Measurements from ENCODE around the gene APBA2.

APBA2 gene

GRCh38 chr15:29135702-29136646, 250.2 kb downstream of the APBA2 start:
- no peak overlapping the region for H3K4me3 ChIP-seq (ENCODE audit: low read depth, low read length)
- no peak for TF ChIP-seq ZNF501 (tag by site-specific recombination; IDR thresholded peaks at IDR 0.05)
- no peak for TF ChIP-seq ZSCAN16 (tag by site-specific recombination; IDR thresholded peaks at IDR 0.05)
- TF ChIP-seq ZBTB21 (tag by site-specific recombination; IDR thresholded peaks at IDR 0.05), result no peak
- no peak for TF ChIP-seq ZNF776 (tag by site-specific recombination; IDR thresholded peaks at IDR 0.05; ENCODE audit: borderline replicate concordance)
- TF ChIP-seq ZNF23 (tag by site-specific recombination; IDR thresholded peaks at IDR 0.05; ENCODE audit: borderline replicate concordance), result no peak
- TF ChIP-seq SP3 (tag by site-specific recombination; IDR thresholded peaks at IDR 0.05), result no peak
- TF ChIP-seq ZSCAN18 (tag by site-specific recombination; IDR thresholded peaks at IDR 0.05), result no peak
- TF ChIP-seq ZNF623 (tag by site-specific recombination; IDR thresholded peaks at IDR 0.05), result no peak
- no peak for TF ChIP-seq ZNF664 (tag by site-specific recombination; IDR thresholded peaks at IDR 0.05)
- TF ChIP-seq ZNF777 (tag by site-specific recombination; IDR thresholded peaks at IDR 0.05; ENCODE audit: borderline replicate concordance), result no peak
- no peak for TF ChIP-seq ZNF174 (tag by site-specific recombination; IDR thresholded peaks at IDR 0.05)
- TF ChIP-seq ZNF211 (tag by site-specific recombination; IDR thresholded peaks at IDR 0.05; ENCODE audit: low read depth), result no peak
- no peak for TF ChIP-seq GLIS1 (tag by site-specific recombination; IDR thresholded peaks at IDR 0.05)
- TF ChIP-seq ZBTB7A (tag by site-specific recombination; IDR thresholded peaks at IDR 0.05; ENCODE audit: low read depth), result no peak
- no peak for TF ChIP-seq ZNF324 (tag by site-specific recombination; IDR thresholded peaks at IDR 0.05)
- no peak for TF ChIP-seq ZNF223 (tag by site-specific recombination; IDR thresholded peaks at IDR 0.05)
- TF ChIP-seq, protein P1, sequence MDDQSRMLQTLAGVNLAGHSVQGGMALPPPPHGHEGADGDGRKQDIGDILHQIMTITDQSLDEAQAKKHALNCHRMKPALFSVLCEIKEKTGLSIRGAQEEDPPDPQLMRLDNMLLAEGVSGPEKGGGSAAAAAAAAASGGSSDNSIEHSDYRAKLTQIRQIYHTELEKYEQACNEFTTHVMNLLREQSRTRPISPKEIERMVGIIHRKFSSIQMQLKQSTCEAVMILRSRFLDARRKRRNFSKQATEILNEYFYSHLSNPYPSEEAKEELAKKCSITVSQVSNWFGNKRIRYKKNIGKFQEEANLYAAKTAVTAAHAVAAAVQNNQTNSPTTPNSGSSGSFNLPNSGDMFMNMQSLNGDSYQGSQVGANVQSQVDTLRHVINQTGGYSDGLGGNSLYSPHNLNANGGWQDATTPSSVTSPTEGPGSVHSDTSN (CRISPR knock-in tag; IDR thresholded peaks at IDR 0.05), result no peak
- no peaks in the 10 kb centered on the region for H3K36me3 ChIP-seq (ENCODE audit: control insufficient read depth in 2 of 2, insufficient read depth in 1 of 2, low read length in 2 of 2)
- no peak overlapping the region for H3K27ac ChIP-seq (ENCODE audit: extremely low read depth, low read depth, low read length)
- ChIA-PET POLR2A (no interaction called here), CTCF (interaction anchor here (0.7 kb wide), 1 partner anchor 132 kb away, joined by 4 read pairs; no protein-coding TSS in a partner anchor)
- H3K9me3 ChIP-seq (ENCODE audit: control insufficient read depth, insufficient read depth, low read depth, low read length), result no peaks in the 10 kb centered on the region
- H3K4me1 ChIP-seq (ENCODE audit: control insufficient read depth, insufficient read depth, low read length), result no peaks in the 10 kb centered on the region

- CTCF ChIA-PET, result no interaction called here
- Histone ChIP-seq H3K36me3 (ENCODE audit: control insufficient read depth in 2 of 2, insufficient read depth in 1 of 2, low read length in 2 of 2) (no peaks in the 10 kb centered on the region), H3K4me3 (ENCODE audit: low read depth, low read length) (no peak overlapping the region), H3K4me1 (ENCODE audit: control insufficient read depth, insufficient read depth, low read length) (no peaks in the 10 kb centered on the region), H3K9me3 (ENCODE audit: control insufficient read depth, insufficient read depth, low read depth, low read length) (no peaks in the 10 kb centered on the region), H3K27ac (ENCODE audit: extremely low read depth, low read depth, low read length) (no peak overlapping the region)
- POLR2A ChIA-PET, result no interaction called here
- TF ChIP-seq BCL11A (tag by site-specific recombination; IDR thresholded peaks at IDR 0.05; ENCODE audit: low read depth) (no peak), ZNF302 (tag by site-specific recombination; IDR thresholded peaks at IDR 0.05; ENCODE audit: low read depth) (no peak), ZNF292 (tag by site-specific recombination; IDR thresholded peaks at IDR 0.05; ENCODE audit: borderline replicate concordance, low read depth) (no peak), ZNF174 (tag by site-specific recombination; IDR thresholded peaks at IDR 0.05) (no peak), GLIS1 (tag by site-specific recombination; IDR thresholded peaks at IDR 0.05) (no peak), ZNF133 (tag by site-specific recombination; IDR thresholded peaks at IDR 0.05) (no peak), ZNF513 (tag by site-specific recombination; IDR thresholded peaks at IDR 0.05) (no peak)
- TF ChIP-seq, protein P2, sequence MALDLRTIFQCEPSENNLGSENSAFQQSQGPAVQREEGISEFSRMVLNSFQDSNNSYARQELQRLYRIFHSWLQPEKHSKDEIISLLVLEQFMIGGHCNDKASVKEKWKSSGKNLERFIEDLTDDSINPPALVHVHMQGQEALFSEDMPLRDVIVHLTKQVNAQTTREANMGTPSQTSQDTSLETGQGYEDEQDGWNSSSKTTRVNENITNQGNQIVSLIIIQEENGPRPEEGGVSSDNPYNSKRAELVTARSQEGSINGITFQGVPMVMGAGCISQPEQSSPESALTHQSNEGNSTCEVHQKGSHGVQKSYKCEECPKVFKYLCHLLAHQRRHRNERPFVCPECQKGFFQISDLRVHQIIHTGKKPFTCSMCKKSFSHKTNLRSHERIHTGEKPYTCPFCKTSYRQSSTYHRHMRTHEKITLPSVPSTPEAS (tag by site-specific recombination; IDR thresholded peaks at IDR 0.05), result peak; percentile 72
These were observed 252.5 kb downstream of the APBA2 start for GRCh38 chr15:29138260-29138659.
